CD14-positive monocyte (primary cell): ENCODE data around the gene CYP27A1. TPM values are rescaled to one million over a fixed set of nuclear protein-coding genes. Genes with fewer than 3 reads are reported as not detected.
A peak's percentile ranks its signal among the peaks of the same experiment; 100 is the strongest.

Source experiments
- DNase-seq, 3 donors: peaks; one replicate each; pipeline ENCODE4 v3.0.0-alpha.2; 2011 to 2022
- H2AFZ ChIP-seq: 2 replicates; pipeline ENCODE4 v1.6.0; 2012; ENCODE audit warnings: mild to moderate bottlenecking, low read depth, low read length, inconsistent platforms; ENCODE audit not compliant: insufficient read depth, poor library complexity, severe bottlenecking
- H3K27ac ChIP-seq, 2 donors: 1 replicate in 1 of 2; 2 replicates in 1 of 2; pipeline ENCODE4 v1.5.1; 2012 to 2013; ENCODE audit warnings: low read length in 2 of 2, control low read depth in 1 of 2, inconsistent platforms in 1 of 2, low read depth in 1 of 2, mild to moderate bottlenecking in 1 of 2
- H3K27me3 ChIP-seq, 2 donors: one replicate each; pipeline versions ENCODE4 v1.6.0 to v1.6.1; 2011 to 2013; ENCODE audit warnings: low read length in 2 of 2; ENCODE audit not compliant: control insufficient read depth in 2 of 2, insufficient read depth in 2 of 2
- H3K36me3 ChIP-seq, 2 donors: replicated peaks in 1 of 2; 1 replicate in 1 of 2; 2 replicates in 1 of 2; pipeline versions ENCODE4 v1.5.1 to v1.6.1; 2012 to 2013; ENCODE audit warnings: low read length in 2 of 2, control low read depth in 1 of 2, inconsistent platforms in 1 of 2, mild to moderate bottlenecking in 1 of 2; ENCODE audit not compliant: insufficient read depth in 2 of 2, control insufficient read depth in 1 of 2
- H3K4me1 ChIP-seq, 2 donors: 1 replicate in 1 of 2; 2 replicates in 1 of 2; pipeline versions ENCODE4 v1.5.1 to v1.6.1; 2012 to 2013; ENCODE audit warnings: low read length in 2 of 2, control low read depth in 1 of 2, inconsistent platforms in 1 of 2, mild to moderate bottlenecking in 1 of 2, moderate library complexity in 1 of 2; ENCODE audit not compliant: insufficient read depth in 2 of 2, control insufficient read depth in 1 of 2
- H3K4me2 ChIP-seq: replicated peaks from 2 replicates; pipeline ENCODE3; 2012; ENCODE audit warnings: low read length, moderate library complexity, mild to moderate bottlenecking; ENCODE audit not compliant: poor library complexity, severe bottlenecking; ENCODE audit errors: extremely low read depth
- H3K4me3 ChIP-seq, 3 experiments: fragments of 200-600 bp in 1 of 3; sonication (generic) in 1 of 3; replicated peaks in 1 of 3; 1 replicate in 2 of 3; 2 replicates in 1 of 3; pipeline ENCODE4 v1.5.1; 2011 to 2013; ENCODE audit warnings: low read length in 3 of 3, mild to moderate bottlenecking in 3 of 3, control low read depth in 2 of 3, low read depth in 2 of 3, inconsistent platforms in 1 of 3, moderate library complexity in 1 of 3
- H3K79me2 ChIP-seq: 2 replicates; pipeline ENCODE4 v1.6.0; 2012; ENCODE audit warnings: mild to moderate bottlenecking, control low read depth, inconsistent platforms, low read length, moderate library complexity; ENCODE audit not compliant: insufficient read depth
- H3K9ac ChIP-seq: 2 replicates; pipeline ENCODE4 v1.6.0; 2017; ENCODE audit warnings: low read length, mild to moderate bottlenecking; ENCODE audit not compliant: insufficient read depth, poor library complexity, severe bottlenecking
- H3K9me3 ChIP-seq, 2 donors: replicated peaks in 1 of 2; 1 replicate in 1 of 2; 2 replicates in 1 of 2; pipeline versions ENCODE4 v1.5.1 to v1.6.1; 2012 to 2013; ENCODE audit warnings: low read length in 2 of 2, control low read depth in 1 of 2; ENCODE audit not compliant: control insufficient read depth in 1 of 2, insufficient read depth in 1 of 2
- H4K20me1 ChIP-seq: 2 replicates; pipeline ENCODE4 v1.6.0; 2012; ENCODE audit warnings: mild to moderate bottlenecking, low read length, control low read depth, moderate library complexity; ENCODE audit not compliant: insufficient read depth
- H3K27ac Mint-ChIP-seq, 7 donors: one replicate each; pipeline ENCODE4 v1.8.0; 2020; ENCODE audit warnings: mild to moderate bottlenecking in 7 of 7, mixed read lengths in 7 of 7, moderate library complexity in 6 of 7, inconsistent platforms in 2 of 7
- H3K27me3 Mint-ChIP-seq, 3 donors: one replicate each; pipeline ENCODE4 v1.8.0; 2021 to 2022; ENCODE audit warnings: low read depth in 3 of 3, mild to moderate bottlenecking in 3 of 3, mixed read lengths in 3 of 3, moderate library complexity in 3 of 3, inconsistent platforms in 1 of 3
- H3K36me3 Mint-ChIP-seq, 2 donors: one replicate each; pipeline ENCODE4 v1.8.0; 2020; ENCODE audit warnings: mixed read lengths in 2 of 2, inconsistent platforms in 1 of 2, mild to moderate bottlenecking in 1 of 2
- H3K4me1 Mint-ChIP-seq: one replicate; pipeline ENCODE4 v1.8.0; 2020; ENCODE audit warnings: mild to moderate bottlenecking, mixed read lengths
- H3K4me3 Mint-ChIP-seq, 2 donors: one replicate each; pipeline ENCODE4 v1.8.0; 2020; ENCODE audit warnings: mild to moderate bottlenecking in 2 of 2, mixed read lengths in 2 of 2, moderate library complexity in 1 of 2
- H3K9me3 Mint-ChIP-seq, 7 donors: one replicate each; pipeline ENCODE4 v1.8.0; 2020 to 2022; ENCODE audit warnings: mixed read lengths in 7 of 7, mild to moderate bottlenecking in 6 of 7, moderate library complexity in 6 of 7, inconsistent platforms in 2 of 7
- CTCF ChIP-seq: fragments of 200-600 bp; IDR thresholded peaks from one replicate; pipeline ENCODE4 v1.8.0; 2022; ENCODE audit warnings: antibody characterized with exemption, mild to moderate bottlenecking
- WGBS: methylation state at CpG from one replicate; pipeline ENCODE4 v1.1.5; 2013; ENCODE audit warnings: missing lambda C conversion rate; ENCODE audit not compliant: insufficient coverage; 5-methylcytosine and 5-hydroxymethylcytosine counted together
- intact Hi-C, 2 donors: fragments of 100-400 bp; cut with micrococcal nuclease; formaldehyde crosslinking; loops; one replicate each; pipeline versions ENCODE4 v1.15.0 to v1.15.1; 2023
- polyA plus RNA-seq, 3 donors: library from polyadenylated mRNA; depleted of rRNA in 1 of 3; unstranded in 2 of 3; stranded (reverse) in 1 of 3; fragments of 300-500 nt in 2 of 3; fragments of >200 nt in 1 of 3; fragmentation: Illumina TruSeq in 2 of 3; gene quantifications; 1 replicate in 2 of 3; 2 replicates in 1 of 3; pipeline ENCODE4 v1.2.3, GENCODE V29; 2012 to 2021

Gene CYP27A1
- polyA plus RNA-seq, 3 donors, result 151 to 218 (median 214) TPM

DNA sequence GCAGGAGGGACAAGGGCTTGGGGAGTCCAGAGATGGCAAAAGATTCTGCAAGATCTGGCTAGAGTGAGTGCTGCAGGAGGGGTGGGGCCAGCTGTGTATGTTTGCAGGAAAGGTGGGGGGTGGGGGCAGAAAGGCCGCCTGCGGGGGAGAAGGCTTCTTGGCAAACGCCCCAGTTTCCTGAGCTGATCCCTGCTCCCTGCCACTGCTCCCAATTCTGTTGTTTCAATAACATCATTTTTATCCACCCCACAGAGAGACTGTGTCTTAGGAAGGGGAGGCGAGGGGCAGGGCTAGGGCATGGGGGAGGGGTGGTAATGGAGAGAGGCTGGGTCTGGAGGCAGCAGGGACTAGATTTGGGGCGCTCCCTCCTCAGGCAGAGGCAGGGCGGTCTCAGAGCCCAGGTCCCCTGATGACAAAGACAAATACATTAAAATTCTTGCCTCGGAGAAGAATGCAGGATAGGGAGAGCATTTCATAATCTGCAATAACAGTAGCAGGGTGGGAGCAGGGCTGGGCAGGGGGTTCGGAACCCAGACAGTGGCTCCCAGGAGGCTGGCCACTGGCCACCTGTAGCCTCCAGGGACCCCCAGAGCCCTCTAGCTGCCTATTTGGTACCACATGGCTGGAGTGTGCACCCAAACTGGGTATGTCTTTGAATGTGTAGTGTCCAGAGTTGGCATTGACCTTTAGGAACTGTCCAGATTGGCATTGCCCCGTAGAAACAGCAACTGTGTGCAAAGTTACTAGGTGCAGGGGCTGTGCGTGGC is 75.6 kb downstream of the CYP27A1 start:
- TF ChIP-seq CTCF, result no peak
- no peak for DNase-seq
- Histone ChIP-seq H3K9ac (no peak overlapping the region), H3K4me2 (no peak overlapping the region), H3K27ac (no peak overlapping the region), H3K27me3 (peaks cover 69 to 90% of the 10 kb centered on the region in 2 donors), H4K20me1 (no peaks in the 10 kb centered on the region), H2AFZ (no peak overlapping the region), H3K79me2 (no peaks in the 10 kb centered on the region), H3K9me3 (peaks cover 0 to 32% of the 10 kb centered on the region in 2 donors), H3K4me3 (no peak overlapping the region), H3K36me3 (no peaks in the 10 kb centered on the region), H3K4me1 (peaks cover 19 to 35% of the 10 kb centered on the region in 2 donors)
- peaks cover 0 to 54% (median 12%) of the 10 kb centered on the region in 7 donors for H3K9me3 Mint-ChIP-seq
- WGBS, result 30% methylated on average over 3 of the region's 10 CpGs
- H3K27me3 Mint-ChIP-seq, result peaks cover 82 to 98% (median 91%) of the 10 kb centered on the region in 3 donors
- H3K4me1 Mint-ChIP-seq, result peaks cover 36% of the 10 kb centered on the region
- H3K27ac Mint-ChIP-seq, result no peak overlapping the region
- intact Hi-C loops, result loop anchor here in 1 of 2 donors (2.0 kb wide), 1 partner anchor 35 kb away; no protein-coding TSS in a partner anchor
- peaks cover 4 to 6% of the 10 kb centered on the region in 2 donors for H3K36me3 Mint-ChIP-seq
- H3K4me3 Mint-ChIP-seq, result peak overlapping the region in 1 of 2 donors; percentile 62

DNA sequence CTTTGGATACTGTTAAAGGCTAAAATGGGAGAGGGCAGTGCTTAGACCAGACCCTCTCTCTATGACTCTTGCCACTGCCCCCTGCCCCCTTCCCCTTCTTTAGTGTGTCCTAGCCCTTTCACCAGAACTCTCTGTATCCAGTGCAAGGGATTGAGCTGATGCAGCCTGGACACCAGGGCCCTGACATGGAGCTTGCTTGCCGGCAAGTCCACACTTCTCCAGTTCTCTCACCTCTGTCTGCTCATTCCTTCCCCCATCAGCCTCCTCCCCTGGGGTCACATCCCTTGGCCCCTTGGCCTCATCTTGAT is 76.1 kb downstream of the CYP27A1 start:
- Histone ChIP-seq H3K9me3 (peaks cover 0 to 32% of the 10 kb centered on the region in 2 donors), H3K27me3 (peaks cover 73 to 94% of the 10 kb centered on the region in 2 donors), H3K4me2 (no peak overlapping the region), H2AFZ (no peak overlapping the region), H3K9ac (no peak overlapping the region), H3K4me1 (peaks cover 17 to 30% of the 10 kb centered on the region in 2 donors), H3K27ac (no peak overlapping the region), H3K4me3 (no peak overlapping the region), H3K79me2 (no peaks in the 10 kb centered on the region), H3K36me3 (no peaks in the 10 kb centered on the region), H4K20me1 (no peaks in the 10 kb centered on the region)
- no peak for TF ChIP-seq CTCF
- no peak for DNase-seq
- peaks cover 0 to 51% (median 12%) of the 10 kb centered on the region in 7 donors for H3K9me3 Mint-ChIP-seq
- H3K27ac Mint-ChIP-seq, result no peak overlapping the region
- H3K4me1 Mint-ChIP-seq, result peaks cover 32% of the 10 kb centered on the region
- WGBS, result 0% methylated on average over 1 of the region's 1 CpG
- H3K27me3 Mint-ChIP-seq, result peaks cover 85 to 98% (median 94%) of the 10 kb centered on the region in 3 donors
- intact Hi-C loops, result no loop called here
- peak overlapping the region; percentile 31 to 86 for H3K4me3 Mint-ChIP-seq
- peaks cover 4 to 6% of the 10 kb centered on the region in 2 donors for H3K36me3 Mint-ChIP-seq
